Inflammatory macrophage treated with lipopolysaccharide for 4 hours (primary cell): Measurements from ENCODE around the gene CACNB4.
"Not testable (repeated sequence)": the region's sequence is repeated elsewhere in the genome, so short reads cannot be mapped to it uniquely, and the experiment has no call there.

ENCODE experiments used
- DNase-seq: peaks from one replicate; pipeline ENCODE4 v3.0.0-alpha.2; 2020

CACNB4 gene

DNA sequence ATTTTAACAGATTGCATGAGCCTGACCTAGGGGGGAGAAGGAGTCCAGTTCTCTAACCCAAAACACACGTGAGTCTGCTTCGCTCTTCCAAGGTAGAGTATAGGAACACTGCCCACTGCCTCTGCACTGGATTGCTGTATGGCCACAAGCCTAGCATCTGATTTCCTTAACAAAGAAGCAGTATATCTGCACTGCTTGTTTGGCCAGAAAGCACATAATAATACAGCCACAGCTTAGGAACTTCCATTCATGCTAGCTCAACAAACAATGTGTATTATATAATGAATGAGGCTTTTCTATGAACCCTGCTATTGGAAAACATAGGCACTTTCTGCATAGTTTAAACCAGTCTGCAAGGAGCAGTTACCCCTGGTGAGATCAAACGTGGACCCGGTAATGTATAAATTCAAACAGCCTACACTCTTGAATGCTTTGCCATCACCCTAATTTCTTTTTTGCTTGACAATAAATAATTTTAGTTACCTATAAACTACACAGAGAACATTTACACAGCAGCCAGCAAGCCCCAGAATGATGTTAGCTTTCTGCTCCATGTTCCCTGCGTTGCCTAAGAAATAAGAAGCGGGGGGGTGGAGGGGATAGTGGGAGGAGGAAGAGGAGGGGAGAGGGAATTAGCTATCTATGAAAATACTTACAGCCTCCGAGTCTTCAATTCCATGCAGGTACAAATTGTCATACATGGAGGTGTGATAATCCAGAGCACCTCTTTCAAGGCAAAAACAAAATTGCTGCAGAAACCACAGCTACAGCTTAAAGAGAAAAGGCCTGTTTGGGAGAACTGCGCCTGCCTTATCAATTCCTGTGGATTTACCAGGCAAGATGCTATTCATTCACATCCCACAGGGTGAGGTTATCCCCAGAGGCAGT lies 125.6 kb downstream of the CACNB4 start:
- no peak for DNase-seq

DNA sequence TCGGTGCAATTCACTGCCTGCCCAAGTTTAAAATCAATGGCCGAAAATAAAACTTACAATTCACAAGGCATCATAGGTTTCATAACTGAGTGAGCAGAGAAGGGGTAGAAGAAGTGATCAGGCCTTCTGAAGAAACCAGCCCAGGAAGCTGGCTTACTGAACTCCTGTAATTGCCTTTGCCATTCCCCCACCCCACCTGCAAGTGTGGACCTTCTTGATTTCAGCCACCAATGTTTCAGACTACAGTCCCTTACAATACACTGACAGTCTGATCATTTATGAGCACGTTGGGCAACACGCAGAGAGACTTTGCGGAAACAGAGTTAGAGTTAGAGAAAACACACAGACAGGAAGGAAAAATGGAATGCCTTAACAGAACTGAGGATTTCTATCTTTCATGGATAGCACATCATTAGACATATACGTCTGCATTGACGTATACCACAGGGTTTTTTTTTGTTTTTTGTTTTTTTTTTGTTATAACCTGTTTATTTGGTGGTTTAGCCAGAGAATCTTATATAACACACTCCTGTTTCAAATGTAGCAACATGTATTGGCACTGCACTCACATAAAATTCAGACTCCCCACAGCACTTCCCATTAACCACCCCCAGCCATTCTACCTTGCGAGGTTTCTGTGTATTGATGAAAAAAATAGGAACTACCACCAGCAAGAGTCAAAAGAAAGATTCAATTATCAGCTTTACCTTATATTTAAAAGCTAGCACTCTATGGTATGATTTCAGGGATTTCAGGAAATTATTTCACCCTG lies 126.4 kb downstream of the CACNB4 start:
- no peak for DNase-seq

DNA sequence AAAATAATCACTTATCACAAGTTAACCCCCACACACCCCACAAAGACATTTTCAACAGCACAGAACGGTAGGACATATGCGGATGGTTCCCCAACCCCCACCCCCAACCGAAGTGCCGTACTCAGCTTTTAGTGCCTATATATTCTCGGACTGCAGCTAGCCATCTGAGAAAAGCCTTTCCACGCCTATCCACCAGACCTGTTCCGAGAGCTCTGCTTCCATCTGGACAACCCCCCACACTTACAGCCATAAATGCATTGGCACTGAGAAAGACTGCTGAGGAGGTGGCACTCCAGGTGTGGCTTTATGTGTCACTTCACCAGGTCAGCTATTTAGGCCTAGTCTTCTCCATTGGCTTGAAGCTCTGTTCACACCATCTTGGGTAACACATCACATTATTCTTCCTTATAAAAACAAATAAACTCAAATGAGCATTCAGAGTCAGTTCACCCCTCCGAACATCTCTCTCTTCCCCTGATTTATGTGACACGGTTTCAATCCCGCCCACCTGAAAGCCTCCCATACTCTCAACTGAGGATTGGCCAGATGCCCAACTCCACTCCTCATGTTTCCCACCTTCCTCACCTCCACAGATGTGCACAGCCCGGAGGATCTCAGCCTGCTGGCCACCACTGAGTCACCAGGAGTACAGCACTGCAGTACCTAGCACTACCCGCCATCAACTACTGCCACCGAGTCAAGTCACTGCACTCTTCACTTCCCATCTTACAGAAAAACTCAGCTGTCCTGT lies 127.4 kb downstream of the CACNB4 start:
- DNase-seq, result no peak

DNA sequence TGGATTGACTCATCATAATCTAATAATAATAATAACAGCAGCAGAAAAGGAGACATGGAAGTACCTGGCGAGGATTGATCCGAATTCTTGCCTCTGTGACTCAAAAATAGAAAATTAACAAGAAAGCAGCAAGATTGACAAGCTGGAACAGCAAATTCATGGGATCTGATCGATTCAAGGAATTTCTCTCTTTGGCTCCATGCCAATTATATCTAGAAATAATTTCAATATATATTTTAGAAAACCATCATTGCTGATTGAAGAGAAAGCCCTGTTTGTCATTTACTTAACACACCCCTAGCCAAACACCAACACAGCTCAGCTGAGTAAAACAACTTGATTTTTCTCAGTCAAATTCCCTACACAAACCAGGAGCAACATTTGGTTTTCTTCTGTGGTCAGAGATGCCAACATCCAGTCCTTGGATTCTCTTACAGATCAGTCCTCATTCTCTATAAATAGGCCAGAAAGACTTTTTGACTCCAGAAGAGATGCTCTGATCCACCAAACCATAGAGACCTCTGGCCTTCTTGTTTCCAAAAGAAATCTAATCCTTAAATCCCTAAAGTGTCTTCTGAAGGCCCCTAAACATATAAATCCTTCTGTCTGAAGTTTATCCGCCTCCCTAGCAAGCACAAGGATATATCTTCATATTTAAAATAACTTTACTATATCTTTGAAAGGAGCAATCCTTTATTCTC lies 129.9 kb downstream of the CACNB4 start:
- no peak for DNase-seq

DNA sequence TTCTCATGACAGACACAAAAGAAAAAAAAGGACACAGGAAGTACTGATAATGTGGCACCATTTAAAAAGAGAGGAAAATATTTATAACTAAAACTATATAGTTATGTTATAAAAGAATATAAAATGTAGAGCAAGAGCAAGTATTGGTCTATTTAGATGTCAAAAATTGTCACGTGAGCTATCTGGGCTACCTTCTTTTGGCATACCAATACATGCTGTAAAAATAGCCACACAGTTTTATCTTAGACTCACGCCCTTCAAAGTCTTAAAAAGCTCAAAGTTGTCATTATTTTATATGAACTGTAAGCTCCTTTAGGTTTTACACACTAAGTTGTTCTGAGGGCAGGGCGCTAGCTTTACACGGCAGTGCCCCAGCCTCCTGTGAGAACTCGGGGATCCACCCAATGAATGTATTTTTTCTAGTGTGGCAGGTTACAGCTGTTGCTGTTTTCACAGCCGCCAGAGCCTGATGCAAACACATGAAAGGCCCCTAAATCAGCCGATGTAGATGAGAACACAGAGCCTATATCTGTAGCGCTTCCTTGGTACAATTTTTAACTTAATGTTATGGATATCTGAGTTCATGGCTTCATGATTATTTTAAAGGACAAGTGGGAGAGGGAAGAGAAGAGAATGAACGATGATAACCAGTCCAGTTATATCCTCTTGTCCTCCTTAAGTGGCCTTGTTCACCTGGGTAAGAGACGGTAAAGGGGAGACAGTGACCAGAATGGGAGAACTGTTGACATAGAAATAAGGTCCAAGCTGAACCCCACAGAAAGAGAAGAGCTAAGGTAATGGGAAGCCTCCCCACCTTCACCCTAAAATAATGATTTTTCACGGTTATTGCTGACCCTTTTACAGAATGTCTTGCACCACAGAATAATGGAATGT lies 130.8 kb downstream of the CACNB4 start:
- DNase-seq, result no peak

DNA sequence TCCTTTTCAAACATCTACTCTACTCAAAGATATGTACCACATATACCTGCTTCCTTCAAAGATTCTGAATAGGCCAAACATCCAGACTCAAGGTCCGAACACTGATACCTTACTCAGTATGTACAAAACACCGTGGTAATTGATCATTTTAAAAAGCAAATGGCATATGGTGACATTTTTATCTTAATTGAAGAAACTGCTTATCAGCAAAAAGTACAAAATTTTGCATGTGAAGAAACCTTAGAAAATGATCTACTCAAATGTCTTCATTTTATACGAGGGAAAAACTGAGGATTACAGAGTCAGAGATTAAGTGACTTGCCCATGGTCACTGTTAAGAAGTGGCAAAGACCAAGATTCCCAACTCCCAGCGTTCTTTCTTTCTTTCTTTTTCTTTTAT lies 133.0 kb downstream of the CACNB4 start:
- DNase-seq, result no peak

DNA sequence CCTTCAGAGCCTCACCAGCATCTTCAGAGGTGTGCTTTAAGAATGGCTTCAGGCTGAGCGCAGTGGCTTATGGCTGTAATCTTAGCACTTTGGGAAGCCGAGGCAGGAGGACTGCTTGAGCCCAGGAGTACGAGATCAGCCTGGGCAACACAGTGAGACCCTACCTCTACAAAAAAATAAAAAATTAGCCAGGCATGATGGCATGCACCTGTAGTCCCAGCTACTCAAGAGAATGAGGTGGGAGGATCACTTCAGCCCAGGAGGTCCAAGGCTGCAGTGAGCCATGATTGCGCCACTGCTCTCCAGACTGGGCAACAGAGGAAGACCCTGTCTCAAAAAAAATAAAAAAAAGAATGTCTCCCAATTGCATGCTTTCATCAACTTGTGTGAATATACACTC lies 137.3 kb downstream of the CACNB4 start:
- no peak for DNase-seq

DNA sequence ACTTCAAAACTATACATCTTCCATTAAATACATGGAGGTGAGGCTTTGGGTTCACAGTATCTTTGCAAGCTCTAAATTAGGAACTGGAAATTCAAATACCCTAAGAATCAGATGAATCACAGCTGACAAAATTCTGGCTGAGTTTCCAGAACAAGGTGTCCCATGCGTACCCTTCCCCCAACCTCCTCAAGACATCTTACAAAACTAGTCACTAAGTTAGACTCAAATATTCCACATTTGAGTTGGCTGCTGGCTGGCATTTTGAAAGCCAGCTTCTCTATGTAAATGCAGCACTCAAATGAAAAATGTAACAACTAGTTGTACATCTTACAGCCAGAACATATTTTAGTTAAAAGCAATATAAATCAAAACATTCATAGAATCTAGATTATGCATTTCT lies 139.6 kb downstream of the CACNB4 start:
- DNase-seq, result no peak

DNA sequence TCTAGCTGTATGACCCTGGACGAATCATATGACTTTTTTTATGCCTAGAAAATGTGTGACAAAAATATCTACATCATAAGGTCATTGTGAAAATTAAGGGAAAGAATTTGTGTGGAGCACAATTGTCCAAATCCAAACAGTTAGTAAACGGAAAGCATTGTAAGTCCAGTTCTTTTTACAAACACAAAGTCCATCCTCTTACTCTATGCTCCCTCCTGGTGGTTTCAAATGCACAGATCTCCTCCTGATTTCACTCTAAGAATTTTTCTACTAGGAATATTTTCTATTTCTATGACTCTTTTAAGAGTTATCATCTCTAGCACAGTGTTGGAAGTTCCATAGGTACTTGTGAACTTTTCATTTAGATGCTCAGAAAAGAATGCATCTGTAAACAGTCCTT lies 145.4 kb downstream of the CACNB4 start:
- no peak for DNase-seq

DNA sequence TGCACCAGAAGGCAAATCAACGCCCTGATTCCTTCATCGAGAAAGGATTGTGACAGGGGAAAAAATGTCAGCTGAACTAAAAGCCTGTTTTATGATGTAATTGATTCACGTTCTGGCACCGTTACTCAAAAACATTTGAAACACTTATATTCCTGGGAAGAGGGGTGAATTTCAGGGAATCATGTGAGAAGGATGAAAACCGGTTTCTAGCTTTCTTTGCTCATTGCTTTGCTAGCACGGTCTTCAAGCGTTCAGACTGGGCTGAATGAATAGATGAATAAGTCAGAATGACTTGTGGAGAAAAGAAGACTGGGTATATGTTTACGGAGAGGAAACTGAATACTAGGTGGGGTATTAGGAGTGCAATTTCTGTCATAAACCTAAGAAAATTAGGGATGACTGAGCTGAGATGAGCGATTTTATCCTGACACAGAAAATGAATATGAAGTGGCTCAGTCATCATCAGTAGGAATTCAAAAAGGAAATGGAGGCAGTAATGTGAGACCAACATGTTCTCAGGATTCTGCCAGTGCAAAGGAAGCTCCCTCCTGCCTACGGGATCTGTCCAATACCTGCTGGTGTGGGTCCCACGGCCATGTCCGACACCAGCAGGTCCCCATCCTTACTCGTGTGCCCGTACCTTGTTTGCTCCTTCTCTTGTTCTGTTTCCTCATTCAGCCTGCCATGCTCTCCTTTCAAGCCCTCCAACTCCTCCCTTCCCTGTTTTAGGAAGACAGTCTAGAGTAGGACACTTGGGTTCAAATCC lies 146.0 kb downstream of the CACNB4 start:
- no peak for DNase-seq

DNA sequence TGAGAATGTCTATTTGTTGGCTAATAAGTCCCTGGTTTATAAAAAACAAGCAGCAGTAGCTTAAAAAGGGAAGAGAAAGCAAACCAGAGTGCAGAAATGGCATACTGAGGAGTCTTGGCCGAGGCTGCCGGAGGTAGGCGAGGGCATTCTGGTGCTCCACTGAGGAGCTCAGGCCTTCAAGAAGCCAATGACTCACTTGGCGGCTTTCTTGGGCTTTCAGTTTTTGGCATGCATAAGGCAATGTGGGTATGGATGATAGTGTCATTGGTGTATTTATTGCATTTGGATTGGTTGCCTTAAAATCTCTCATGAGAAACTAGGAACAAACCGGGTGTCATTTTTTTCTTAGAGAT lies 151.1 kb downstream of the CACNB4 start:
- peak; percentile 88 for DNase-seq

DNA sequence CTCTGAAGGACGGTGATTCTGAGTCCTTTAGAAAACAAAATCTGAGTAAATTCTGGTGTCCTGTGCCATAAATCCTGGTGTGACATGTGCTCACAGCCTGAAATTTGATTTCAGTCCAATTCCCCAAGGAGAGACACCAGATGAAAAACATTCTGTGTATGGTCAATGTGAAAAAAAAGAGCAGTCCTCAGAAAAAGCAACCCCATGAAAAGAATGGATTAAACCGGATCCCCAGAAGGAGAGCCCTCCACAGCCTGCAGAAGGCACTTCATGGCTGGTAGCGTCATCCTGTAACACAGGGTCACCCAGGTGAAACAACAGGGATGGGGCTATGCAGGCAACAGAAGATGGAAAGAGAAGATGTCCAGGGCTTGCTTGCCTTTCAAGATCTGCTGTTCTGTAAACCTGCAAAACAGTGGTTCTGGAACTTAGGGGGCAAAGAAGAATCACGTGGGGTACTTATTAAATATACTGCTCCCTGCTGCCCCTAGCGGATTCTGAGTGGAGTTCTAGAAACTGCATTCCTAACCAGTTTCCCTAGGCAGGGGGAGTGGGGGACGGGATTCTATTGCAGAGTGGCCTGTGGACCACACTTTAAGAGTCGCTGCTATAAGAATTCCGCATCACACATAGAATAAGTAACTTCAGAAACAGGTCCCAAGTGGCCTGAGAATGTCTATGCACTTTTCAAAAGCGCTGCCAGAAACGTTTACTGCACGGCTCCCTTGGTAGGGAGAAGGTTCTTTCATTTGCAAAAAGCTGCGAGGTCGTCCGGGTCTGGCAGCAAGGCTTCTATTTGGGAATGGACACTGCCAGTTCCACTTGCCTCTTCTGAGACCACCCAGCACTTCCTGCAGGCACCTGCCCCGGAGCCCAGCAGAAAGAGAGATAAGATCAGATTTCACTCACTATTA lies 151.7 kb downstream of the CACNB4 start:
- DNase-seq, result peak; percentile 38

DNA sequence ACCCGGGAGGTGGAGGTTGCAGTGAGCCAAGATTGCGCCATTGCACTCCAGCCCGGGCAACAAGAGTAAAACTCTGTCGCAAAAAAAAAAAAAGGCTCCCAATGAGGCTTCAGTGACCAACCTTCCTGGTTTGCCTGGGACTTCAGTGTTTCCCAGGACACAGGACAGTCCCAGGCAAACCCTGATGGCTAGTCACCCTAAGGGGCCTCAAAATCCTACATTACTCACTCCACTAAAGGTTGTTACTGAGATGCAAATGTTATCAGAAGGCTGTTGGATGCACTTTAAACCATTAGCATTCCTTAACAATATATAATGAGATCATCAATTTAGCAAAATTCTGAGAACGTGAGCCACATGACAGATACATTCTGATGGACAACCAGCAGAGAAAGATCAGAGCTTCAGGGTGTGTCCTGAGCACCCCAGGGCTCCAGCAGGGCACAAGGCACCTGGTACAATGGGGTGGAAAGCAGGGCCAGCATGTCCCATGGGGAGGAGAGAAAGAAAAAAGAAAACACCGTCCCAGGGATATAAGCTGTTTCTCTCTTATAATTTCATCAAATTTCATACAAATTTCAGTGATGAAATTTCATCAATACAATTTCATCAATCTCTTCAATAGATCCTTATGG lies 152.5 kb downstream of the CACNB4 start:
- DNase-seq, result no peak

DNA sequence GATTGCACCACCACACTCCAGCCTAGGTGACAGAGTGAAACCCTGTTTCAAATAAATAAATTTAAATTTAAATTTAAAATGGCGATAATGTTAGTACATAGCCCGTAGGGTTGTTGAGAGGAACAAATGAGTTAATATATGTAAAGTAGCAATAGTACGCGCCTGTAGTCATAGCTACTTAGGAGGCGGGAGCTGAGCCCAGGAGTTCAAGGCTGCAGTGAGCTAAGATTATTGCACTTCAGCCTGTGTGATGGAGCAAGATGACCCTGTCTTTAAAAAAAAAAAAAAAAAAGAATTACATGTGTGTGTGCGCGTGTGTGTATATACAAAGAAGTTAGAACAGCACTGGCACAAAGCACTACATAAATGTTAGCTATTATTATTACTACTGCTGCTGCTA lies 153.2 kb downstream of the CACNB4 start:
- no peak for DNase-seq

DNA sequence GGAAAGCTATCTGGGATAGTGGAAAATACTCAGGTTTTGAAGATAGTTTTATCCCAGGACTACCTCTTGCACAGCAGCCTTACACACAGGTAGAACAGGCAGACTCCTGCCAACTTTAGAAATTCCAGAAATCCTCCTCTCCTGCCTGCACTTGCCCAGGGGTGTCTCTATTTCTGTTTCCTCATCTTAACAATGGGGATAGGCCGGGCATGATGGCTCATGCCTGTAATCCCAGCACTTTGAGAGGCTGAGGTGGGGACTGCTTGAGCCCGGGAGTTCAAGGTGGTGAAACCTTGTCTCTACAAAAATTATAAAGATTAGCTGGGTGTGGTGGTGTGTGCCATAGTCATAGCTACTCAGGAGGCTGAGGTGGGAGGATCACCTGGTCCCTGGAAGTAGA lies 153.7 kb downstream of the CACNB4 start:
- DNase-seq, result no peak

DNA sequence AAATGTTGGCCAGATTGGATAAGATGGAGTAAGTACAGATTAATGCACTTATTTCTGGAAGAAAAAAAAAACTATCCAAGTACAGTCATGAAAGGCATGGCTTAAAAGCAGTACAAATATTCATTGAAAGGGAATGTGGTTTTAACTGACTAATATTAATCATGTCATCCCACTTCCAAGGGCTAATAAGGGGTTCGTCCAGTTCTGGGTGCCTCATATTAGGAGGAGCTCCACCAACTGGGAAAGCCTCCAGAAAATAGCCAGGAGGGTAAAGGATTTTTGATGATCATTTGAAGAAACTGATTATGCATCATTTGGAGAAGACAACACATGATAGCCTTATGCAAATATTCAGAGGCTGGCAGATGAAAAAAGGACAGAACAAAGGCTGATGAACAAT lies 155.4 kb downstream of the CACNB4 start:
- no peak for DNase-seq

DNA sequence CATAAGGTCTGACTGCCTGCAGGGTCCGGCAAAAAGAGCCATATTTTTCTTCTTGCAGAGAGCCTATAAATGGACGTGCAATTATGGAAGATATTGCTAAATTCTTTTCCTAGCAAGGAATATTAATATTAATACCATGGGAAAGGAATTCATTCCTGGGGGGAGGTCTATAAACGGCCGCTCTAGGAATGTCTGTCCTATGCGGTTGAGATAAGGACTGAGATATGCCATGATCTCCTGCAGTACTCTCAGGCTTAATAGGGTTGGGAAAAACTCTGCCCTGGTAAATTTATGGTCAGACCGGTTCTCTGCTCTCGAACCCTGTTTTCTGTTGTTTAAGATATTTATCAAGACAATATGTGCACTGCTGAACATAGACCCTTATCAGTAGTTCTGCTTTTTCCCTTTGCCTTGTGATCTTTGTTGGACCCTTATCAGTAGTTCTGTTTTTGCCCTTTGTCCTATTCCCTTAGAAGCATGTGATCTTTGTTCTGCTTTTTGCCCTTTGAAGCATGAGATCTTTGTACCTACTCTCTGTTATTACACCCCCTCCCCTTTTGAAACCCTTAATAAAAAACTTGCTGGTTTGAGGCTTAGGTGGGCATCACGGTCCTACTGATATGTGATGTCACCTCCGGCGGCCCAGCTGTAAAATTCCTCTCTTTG lies 156.2 kb downstream of the CACNB4 start:
- DNase-seq, result not testable (repeated sequence)

DNA sequence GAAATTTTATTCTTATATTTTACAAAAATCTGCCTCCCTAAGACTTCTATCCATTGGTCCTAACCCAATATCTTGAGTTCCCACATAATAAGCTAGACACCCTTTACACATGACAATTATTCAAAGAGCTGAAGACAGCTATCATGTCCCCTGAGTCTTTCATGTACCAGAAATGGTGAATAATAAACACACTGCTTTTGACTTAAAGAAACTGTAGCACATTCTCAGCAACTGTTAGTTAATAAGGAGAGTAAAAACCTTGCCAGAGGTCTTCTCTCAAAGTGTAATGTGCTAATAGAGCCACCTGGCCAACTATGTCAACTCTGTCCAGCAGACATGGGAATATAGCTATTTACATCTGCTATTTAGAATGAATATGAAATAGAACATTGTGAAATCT lies 160.9 kb downstream of the CACNB4 start:
- DNase-seq, result no peak

DNA sequence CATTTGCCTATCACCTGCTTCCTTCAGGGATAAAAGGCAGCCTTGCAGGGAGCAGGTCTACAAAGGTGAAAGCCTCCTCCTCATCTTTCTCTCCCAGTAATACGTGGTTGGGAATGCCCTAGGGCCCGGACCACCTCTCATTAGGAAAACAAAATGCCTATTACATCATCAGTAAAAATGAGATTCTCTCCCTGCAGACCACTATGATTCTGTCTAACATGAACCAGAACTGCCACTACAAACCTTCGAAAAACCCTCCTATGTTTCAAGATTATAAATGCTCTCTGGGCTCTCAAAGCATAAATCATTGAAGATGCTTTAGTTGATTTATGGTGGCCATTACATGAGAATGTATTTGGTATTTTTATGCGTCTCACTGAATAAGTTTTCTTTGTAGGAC lies 162.2 kb downstream of the CACNB4 start:
- no peak for DNase-seq
